GM21717 (cell line): ENCODE results near the gene DUSP23.

Source experiments
- ATAC-seq: cut with Tn5 transposase; IDR thresholded peaks from one replicate; pipeline ENCODE4 v1.9.1; 2021; ENCODE audit warnings: mild to moderate bottlenecking, moderate library complexity; ENCODE audit not compliant: unreplicated experiment

Gene DUSP23

DNA sequence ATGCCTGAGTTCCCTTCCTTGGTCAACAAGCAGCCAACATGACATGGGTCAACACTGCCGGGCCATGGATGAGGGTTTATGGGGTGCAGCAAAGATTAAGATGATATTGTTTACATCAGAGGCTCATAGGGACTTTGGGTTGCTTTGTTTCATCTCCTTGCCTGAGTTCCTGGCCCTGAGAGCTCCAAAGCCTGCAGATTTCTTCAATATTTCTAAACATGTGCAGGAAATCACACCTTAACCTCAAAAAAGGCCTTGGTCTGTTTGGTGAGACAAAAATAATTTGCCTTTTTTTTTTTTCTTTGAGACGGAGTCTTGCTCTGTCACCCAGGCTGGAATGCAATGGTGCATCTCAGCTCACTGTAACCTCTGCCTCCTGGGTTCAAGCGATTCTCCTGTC, 46.8 kb downstream of the DUSP23 start:
- ATAC-seq = no peak

DNA sequence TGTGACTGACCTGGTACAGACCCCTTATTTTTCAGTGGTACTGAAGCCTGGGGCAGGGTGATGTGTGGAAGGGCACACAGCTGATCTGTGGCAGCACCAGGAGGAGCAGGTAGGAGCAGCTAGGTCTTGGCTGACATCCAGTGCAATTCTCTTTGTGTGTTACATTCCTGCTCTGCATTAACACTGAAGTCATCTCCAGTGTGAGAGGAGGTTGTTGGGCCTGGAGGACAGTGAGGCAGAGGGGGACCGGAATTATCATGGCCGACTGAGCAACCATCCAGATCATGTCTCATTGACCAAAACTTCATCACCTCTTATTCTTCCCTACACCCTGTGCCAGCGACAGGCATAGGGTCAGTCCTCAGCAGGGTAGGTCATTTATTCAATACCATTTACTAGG, 47.4 kb downstream of the DUSP23 start:
- no peak for ATAC-seq

DNA sequence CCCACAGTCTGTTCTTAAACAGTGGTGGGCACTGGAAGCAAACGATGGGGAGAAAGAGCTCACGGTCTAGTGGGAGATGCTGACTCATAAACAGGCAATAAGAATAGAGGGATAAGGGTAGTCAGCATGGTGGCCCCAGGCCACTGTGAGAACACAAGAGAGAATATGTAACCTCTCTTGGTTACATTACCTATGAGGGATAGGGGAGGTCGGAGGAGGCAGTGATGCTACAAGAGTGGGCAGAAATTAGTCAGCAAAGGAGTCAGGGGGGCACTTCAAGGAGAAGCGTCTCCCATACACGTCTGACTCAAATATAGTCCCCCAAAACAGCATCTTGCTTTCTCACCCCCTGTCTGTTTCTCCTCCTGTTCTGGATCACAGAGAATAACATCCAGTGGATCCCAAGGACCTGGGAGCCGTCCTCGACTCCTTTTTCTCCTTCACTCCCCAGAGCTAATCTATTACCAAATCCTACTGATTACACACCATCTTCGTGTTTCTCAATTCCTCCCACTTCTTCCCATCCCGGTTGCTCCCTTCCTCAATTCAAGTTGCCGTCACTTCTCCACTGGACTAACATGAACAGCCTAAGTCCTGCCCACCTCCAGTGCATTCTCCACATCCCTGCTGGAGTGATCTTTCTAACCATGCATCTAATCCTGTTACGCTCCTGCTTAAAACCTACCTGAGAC, 48.0 kb downstream of the DUSP23 start:
- ATAC-seq = no peak

DNA sequence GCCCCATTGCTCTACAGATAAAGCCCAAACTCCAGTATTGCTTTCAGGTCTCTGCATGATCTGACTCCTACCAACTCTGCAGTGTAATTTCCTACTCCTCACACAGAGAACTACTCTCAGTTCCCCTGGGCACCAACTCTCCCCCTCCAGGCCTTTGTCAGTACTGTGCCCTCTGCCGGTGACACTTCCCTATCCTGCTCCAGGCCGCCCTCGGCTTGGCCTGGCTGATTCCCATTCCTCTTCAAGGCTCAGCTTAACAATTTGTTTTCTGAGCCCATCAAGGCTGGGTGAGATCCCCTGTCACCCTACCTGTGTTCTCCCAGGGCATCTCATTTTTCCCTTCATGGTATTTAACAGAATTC, 48.5 kb downstream of the DUSP23 start:
- peak; percentile 83 for ATAC-seq

DNA sequence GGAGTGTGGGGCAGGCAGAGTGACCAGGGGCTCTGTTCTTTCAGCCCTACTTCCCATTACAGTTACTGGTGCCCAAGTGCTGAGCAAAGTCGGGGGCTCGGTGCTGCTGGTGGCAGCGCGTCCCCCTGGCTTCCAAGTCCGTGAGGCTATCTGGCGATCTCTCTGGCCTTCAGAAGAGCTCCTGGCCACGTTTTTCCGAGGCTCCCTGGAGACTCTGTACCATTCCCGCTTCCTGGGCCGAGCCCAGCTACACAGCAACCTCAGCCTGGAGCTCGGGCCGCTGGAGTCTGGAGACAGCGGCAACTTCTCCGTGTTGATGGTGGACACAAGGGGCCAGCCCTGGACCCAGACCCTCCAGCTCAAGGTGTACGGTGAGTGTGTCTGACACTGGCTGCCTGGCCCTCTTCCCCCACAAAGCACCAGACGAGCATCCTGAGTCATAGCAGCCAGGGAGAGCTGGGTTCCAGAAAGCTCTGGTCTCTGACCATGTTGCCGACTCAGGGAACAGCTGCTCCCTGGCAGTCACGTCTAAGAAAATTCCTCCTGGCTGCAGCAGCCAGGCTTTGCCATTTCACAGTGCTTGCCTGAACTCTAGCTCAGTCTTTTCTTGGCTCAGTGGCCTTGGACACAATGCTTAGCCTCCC, 49.2 kb downstream of the DUSP23 start:
- no peak for ATAC-seq

DNA sequence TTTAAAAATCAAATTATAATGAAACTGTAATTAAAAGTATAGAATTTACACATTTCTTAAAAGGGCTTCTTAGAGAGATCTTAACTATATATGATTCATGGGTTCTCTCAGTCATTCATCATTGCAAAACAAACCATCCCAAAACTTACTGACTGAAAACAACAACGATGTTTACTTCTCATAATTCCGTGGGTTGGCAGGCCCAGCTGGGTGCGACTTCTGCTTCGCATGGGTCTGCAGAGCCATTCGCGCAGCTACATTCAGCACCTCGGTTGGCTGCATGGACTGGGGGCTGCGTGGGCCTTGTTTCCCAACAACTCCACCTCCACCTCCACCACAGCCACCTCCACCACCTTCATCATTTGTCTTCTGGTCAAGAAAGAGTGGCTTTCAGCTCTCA, 50.0 kb downstream of the DUSP23 start:
- no peak for ATAC-seq

DNA sequence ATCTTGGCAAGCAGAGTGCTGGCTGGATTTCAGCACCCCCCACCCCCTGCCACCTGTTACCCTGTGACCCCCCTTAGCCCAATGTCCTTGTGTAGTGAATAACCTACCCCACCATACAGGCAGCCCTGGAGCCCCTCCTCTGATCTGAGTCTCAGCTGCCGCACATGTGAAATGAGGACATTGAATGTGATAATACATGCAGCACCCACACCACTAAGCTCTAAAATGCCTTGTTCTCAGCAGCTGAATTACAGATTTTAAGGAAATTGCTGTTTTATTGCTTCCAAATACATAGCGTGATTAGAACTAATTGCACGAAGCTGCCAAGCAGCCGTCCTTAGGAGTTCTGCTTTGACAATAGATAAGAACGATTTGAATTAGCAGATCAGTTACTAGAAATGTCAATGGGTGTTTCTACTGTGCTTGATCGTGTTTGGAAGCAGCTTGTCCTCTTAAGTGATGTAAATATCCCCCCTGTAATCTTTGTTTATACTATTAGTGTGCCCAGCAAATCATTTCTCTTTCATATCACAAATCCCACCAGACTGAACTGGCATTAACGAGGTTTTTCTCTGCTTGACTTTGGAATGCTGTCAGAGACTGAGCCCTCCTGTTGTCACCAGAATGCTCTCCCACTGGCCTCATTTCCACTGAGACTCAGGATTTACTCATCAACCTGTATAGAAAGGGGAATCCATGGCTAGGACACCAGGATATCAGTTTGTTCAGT, 50.8 kb downstream of the DUSP23 start:
- no peak for ATAC-seq
